ENCODE results near the gene TPP1. TPM values are rescaled to one million over a fixed set of nuclear protein-coding genes. Genes with fewer than 3 reads are reported as not detected.

The TPP1 gene
- polyA plus RNA-seq, 2 of the 4 experiments (the other 2 are of a cell fraction): 41.6 to 53.2 TPM

DNA sequence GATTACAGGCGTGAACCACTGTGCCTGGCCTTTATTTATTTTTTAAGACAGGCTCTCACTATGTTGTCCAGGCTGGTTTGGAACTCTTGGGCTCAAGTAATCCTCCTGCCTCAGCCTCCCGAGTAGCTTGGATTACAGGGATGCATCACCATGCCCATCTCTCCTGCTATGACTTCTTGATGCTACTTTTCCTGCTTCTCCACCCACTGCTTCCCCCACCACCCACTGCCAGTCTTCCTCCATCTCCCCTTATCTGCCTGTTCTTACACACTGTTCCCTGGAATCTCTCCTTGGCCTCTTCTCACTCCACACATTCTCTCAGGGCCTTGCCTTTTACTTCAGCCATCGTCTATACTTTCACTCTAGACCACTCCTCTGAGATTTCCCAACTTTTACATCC lies 17.3 kb upstream of the TPP1 start:
- no peak for FAIRE-seq

DNA sequence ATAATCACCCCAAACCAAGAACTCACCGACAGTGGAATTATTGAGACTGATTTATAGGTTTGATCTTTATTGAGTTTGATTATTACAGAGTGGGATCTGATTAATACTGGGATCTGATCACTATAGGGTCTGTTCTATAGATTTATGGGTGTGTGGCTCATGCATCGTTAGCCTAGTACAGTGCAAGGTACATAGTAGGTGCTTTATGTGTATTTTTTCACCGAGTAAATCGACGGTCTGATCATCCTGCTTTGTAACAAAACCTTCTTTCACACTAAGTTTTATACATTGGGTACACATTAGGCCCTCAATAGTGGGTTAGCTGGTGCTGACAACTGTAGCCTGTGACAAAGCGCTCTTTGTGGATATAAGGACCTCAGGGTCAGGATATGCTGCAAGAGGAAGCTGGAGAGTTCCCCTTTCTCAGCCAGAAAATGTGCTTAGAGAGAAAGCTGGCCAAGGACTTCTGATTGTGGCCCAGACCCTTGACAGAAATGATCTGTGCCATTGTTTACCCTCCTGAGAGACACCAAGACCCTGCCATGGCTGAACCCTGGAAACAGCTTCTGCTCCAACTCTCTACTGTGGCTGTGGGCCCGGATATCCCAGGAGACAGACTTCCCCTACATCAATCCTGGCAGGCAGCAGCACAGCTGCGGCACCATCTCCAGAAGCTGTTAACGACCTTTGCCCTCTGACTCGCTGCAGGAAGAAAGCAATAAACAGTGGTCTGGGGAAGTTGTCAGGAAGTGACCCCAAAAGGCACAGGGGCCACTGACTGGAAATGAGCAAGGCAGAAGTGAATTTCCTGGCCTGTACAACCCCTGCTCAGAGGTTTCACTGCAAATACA lies 16.1 kb upstream of the TPP1 start:
- WGBS (ENCODE audit: missing lambda C conversion rate): 62% methylated on average over 10 of the region's 10 CpGs
- FAIRE-seq (no peak), DNase-seq (ENCODE audit: low read depth in 1 of 2, low spot score in 1 of 2) (no peak), ATAC-seq (no peak)
- TF ChIP-seq POLR2AphosphoS2 (conservative IDR thresholded peaks at IDR 0.05; ENCODE audit: low read length) (no peak), RARB (CRISPR knock-in tag; IDR thresholded peaks at IDR 0.05) (no peak), CHD4 (IDR thresholded peaks at IDR 0.05; ENCODE audit: borderline replicate concordance) (no peak), EHF (CRISPR knock-in tag; IDR thresholded peaks at IDR 0.05) (no peak), REST (IDR thresholded peaks at IDR 0.05) (no peak), SMC3 (IDR thresholded peaks at IDR 0.05) (no peak)
- ChIA-PET CTCF (interaction anchor here (1.1 to 4.0 kb wide), 2 partner anchors 13 to 59 kb away, joined by 3 to 15 read pairs; no protein-coding TSS in a partner anchor), POLR2A (no interaction called here)
- H3K4me2 ChIP-seq: 0 out of 3 replicates have a peak overlapping the region, but pooled peaks have one; percentile 24
- peak overlapping the region in 1 of 2 experiments; percentile 28; a peak in 1 of 6 replicates for H3K27ac ChIP-seq
- H3K9me3 ChIP-seq: no peaks in the 10 kb centered on the region
- H3K4me1 ChIP-seq: peaks cover 5% of the 10 kb centered on the region; the same call in 1 of the 3 replicates
- no peak overlapping the region for H3K4me3 ChIP-seq

More for the DNA sequence above, 17.3 kb upstream of the TPP1 start:
- TF ChIP-seq SREBF2 (IDR thresholded peaks at IDR 0.05) (no peak), JUNB (IDR thresholded peaks at IDR 0.05) (no peak), RFX5 (IDR thresholded peaks at IDR 0.05) (no peak), ESRRA (IDR thresholded peaks at IDR 0.05; ENCODE audit: borderline replicate concordance, low read length) (no peak), NR3C1 (IDR thresholded peaks at IDR 0.05) (no peak), SMC3 (IDR thresholded peaks at IDR 0.05) (no peak), POLR2A (IDR thresholded peaks at IDR 0.05; ENCODE audit: low read length) (no peak)
- ChIA-PET CTCF (interaction anchor here (0.8 to 4.0 kb wide), 2 partner anchors 14 to 15 kb away, joined by 4 to 15 read pairs; no protein-coding TSS in a partner anchor), POLR2A (no interaction called here)
- Histone ChIP-seq H3K4me3 (no peak overlapping the region), H3K9me3 (no peaks in the 10 kb centered on the region), H3K4me1 (peaks cover 5% of the 10 kb centered on the region; the same call in 1 of the 3 replicates), H3K4me2 (no peak overlapping the region), H3K27ac (no peak overlapping the region)
- no peak for DNase-seq (ENCODE audit: low read depth in 1 of 2, low spot score in 1 of 2)
- 43% methylated on average over 3 of the region's 3 CpGs for WGBS (ENCODE audit: missing lambda C conversion rate)
- ATAC-seq: no peak

DNA sequence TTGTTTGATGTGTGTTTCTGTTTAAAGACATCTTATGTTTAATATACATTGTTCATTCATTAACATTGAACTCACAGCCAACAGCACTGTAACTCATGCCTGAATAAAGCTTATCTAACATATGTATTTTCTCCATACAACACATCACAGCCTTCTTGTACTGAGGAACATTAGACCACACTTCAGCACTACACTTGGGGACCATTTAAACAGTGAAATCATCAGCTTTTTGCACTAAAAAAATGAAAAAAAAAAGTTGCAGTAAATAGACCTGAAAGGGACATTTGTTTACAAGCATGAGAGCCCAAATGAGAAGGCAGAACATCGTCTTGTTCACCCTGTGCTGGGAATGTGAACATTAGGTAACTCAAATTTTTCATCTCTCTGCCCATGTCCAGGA lies 15.3 kb upstream of the TPP1 start:
- ATAC-seq (no peak), FAIRE-seq (no peak)

More for the DNA sequence above, 15.3 kb upstream of the TPP1 start:
- no peak overlapping the region for H3K4me3 ChIP-seq
- no peak overlapping the region for H3K27ac ChIP-seq
- ChIA-PET POLR2A (no interaction called here), CTCF (interaction anchor here (4.0 kb wide), 1 partner anchor 13 kb away, joined by 15 read pairs; no protein-coding TSS in a partner anchor)
- TF ChIP-seq RARB (CRISPR knock-in tag; IDR thresholded peaks at IDR 0.05) (no peak), PHF8 (IDR thresholded peaks at IDR 0.05; ENCODE audit: borderline replicate concordance, low read depth) (no peak)
- peaks cover 5% of the 10 kb centered on the region; the same call in 1 of the 3 replicates for H3K4me1 ChIP-seq
- no peak for DNase-seq (ENCODE audit: low read depth in 1 of 2, low spot score in 1 of 2)
- 24% methylated on average over 1 of the region's 1 CpG for WGBS (ENCODE audit: missing lambda C conversion rate)
- no peak overlapping the region for H3K4me2 ChIP-seq
- H3K9me3 ChIP-seq: no peaks in the 10 kb centered on the region
